NCI-H526 (cell line): Measurements from ENCODE around the gene SERP2.

Source experiments
- DNase-seq, 2 experiments: peaks; one replicate each; lab custom pipeline; 2025; lab: John Stamatoyannopoulos, UW

The SERP2 gene

DNA sequence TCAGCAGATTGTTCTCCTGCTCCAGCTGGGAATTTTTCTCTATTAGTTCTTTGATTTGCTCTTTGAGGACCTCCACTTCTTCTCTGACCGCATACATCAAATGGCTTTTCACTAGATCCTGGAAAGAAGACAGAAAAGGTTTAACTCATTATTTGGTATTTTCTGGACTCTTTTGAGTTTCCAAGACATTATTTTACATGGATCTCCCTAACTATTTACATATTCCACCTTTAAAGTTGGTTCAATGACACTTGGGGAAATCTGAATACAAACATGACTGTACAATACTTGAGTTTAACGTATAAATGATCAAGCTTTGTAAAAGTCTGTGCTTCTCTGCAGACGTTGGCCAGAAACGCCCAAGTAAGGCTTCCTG lies 61.1 kb downstream of the SERP2 start:
- DNase-seq = no peak

- DNase-seq = peak; percentile 99 to 100
Measured at GRCh38 chr13:44435142-44435918, 61.7 kb downstream of the SERP2 start.

DNA sequence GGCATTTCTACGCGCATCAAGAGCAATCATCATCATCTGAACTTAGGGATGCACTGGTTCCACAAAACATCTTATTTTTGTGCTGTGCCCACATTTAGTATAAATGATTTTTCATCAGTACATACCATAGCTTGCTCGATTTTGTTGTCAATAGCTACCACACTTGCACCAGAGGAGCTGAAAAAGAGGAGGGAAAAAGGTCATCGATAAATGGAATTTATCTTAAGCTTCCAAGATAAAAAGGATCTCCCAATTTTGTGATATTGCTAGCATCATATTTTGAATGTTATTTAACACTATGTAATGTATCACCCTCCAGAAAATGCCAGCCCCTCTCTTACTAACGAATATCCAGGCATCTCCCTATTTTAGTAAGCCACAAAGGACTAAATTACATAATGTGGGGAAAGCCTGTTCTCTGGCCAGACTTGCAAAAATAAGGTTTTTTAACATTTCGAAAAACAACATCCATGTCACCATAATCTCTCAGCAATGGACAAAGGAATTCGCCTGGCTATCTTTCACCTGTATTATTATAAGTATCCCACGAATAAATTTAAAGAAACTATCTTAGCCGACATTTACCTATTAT lies 62.4 kb downstream of the SERP2 start:
- DNase-seq = no peak

- peak; percentile 95 to 99 for DNase-seq
Measured at GRCh38 chr13:44436589-44437337, 63.1 kb downstream of the SERP2 start.

- peak; percentile 33 to 77 for DNase-seq
Measured at GRCh38 chr13:44437356-44438233, 64.0 kb downstream of the SERP2 start.

GRCh38 chr13:44438234-44438579 lies 64.6 kb downstream of the SERP2 start:
- no peak for DNase-seq

- no peak for DNase-seq
Measured at GRCh38 chr13:44439452-44440024, 65.9 kb downstream of the SERP2 start.

DNA sequence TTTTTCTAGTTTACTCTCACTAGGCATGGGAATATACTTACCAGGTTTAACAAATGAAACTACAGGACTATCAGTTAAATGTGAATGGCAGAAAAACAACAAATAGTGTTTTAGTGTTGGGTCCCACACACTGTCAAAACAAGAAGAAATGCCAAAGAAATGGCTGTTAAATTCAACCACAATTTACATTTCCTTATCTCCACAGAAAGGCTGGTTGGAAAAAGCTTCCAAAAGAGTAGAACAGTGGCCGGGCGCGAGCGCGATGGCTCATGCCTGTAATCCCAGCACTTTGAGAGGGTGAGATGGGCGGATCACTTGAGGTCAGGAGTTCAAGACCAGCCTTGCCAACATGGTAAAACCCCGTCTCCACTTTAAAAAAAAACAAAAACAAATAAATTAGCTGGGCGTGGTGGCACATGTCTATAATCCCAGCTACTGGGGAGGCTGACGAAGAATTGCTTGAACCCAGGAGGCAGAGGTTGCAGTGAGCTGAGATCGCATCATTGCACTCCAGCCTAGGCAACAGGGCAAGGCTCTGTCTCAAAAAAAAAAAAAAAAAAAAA lies 66.5 kb downstream of the SERP2 start:
- no peak for DNase-seq
